Smooth muscle cell (in vitro differentiated cells): ENCODE data around the gene DIP2A. TPM values are rescaled to one million over a fixed set of nuclear protein-coding genes. Genes with fewer than 3 reads are reported as not detected.

ENCODE experiments used
- DNase-seq: peaks from one replicate; lab custom pipeline; 2025; ENCODE audit not compliant: unreplicated experiment; lab: John Stamatoyannopoulos, UW
- H2AFZ ChIP-seq: fragments of 200-600 bp; sonication (generic); 2 replicates; pipeline ENCODE4 v1.6.0; 2016; ENCODE audit warnings: antibody characterized with exemption, low read depth, mild to moderate bottlenecking
- H3F3A ChIP-seq: fragments of 200-600 bp; sonication (generic); 2 replicates; pipeline ENCODE4 v1.6.0; 2017; ENCODE audit warnings: antibody characterized with exemption, low read depth
- H3K27ac ChIP-seq: fragments of 200-600 bp; sonication (generic); 2 replicates; pipeline ENCODE4 v1.5.1; 2016; ENCODE audit warnings: low read depth, mild to moderate bottlenecking
- H3K27me3 ChIP-seq: fragments of 200-600 bp; sonication (generic); 2 replicates; pipeline ENCODE4 v1.6.1; 2016; ENCODE audit warnings: low read depth, mild to moderate bottlenecking
- H3K36me3 ChIP-seq: fragments of 200-600 bp; sonication (generic); 2 replicates; pipeline ENCODE4 v1.5.1; 2016; ENCODE audit warnings: low read depth
- H3K4me1 ChIP-seq: fragments of 200-600 bp; sonication (generic); 2 replicates; pipeline ENCODE4 v1.5.1; 2016; ENCODE audit warnings: low read depth
- H3K4me2 ChIP-seq: fragments of 200-600 bp; sonication (generic); 2 replicates; pipeline ENCODE4 v1.6.0; 2016; ENCODE audit warnings: mild to moderate bottlenecking
- H3K4me3 ChIP-seq: fragments of 200-600 bp; sonication (generic); 2 replicates; pipeline ENCODE4 v1.5.1; 2016; ENCODE audit warnings: mild to moderate bottlenecking
- H3K79me2 ChIP-seq: fragments of 200-600 bp; sonication (generic); 2 replicates; pipeline ENCODE4 v1.6.0; 2016; ENCODE audit warnings: low read depth, mild to moderate bottlenecking
- H3K9ac ChIP-seq: fragments of 200-600 bp; sonication (generic); 2 replicates; pipeline ENCODE4 v1.6.0; 2016; ENCODE audit warnings: low read depth
- H3K9me3 ChIP-seq: fragments of 200-600 bp; sonication (generic); replicated peaks from 2 replicates; pipeline ENCODE4 v1.5.1; 2016; ENCODE audit warnings: low read depth
- H4K20me1 ChIP-seq: fragments of 200-600 bp; sonication (generic); 2 replicates; pipeline ENCODE4 v1.6.0; 2016; ENCODE audit warnings: low read depth
- CTCF ChIP-seq: fragments of 200-600 bp; sonication (generic); IDR thresholded peaks from 2 replicates; pipeline ENCODE4 v1.5.1; 2017; ENCODE audit warnings: borderline replicate concordance, mild to moderate bottlenecking, antibody characterized with exemption; ENCODE audit not compliant: insufficient read depth, poor library complexity, severe bottlenecking
- WGBS: methylation state at CpG from one replicate; pipeline ENCODE4 v1.1.7; 2016; ENCODE audit warnings: low lambda C conversion rate; 5-methylcytosine and 5-hydroxymethylcytosine counted together
- polyA plus RNA-seq: library from polyadenylated mRNA; unstranded; fragments of >200 nt; fragmentation: Nextera tagmentation; extraction: Ambion mirVana; gene quantifications from 2 replicates; pipeline ENCODE4 v1.2.1, GENCODE V29; 2016
- total RNA-seq: library from RNA; depleted of rRNA; stranded (reverse); fragments of >200 nt; gene quantifications from 2 replicates; pipeline ENCODE4 v1.2.3, GENCODE V29; 2014

Gene DIP2A
- total and polyA plus RNA-seq, 2 experiments from 2014 or later, result 11.5 to 24.8 TPM

- Histone ChIP-seq H3K36me3 (no peaks in the 10 kb centered on the region), H3K27ac (no peak overlapping the region), H3K27me3 (no peaks in the 10 kb centered on the region), H3F3A (no peaks in the 10 kb centered on the region), H3K4me1 (no peaks in the 10 kb centered on the region), H3K79me2 (no peaks in the 10 kb centered on the region), H2AFZ (no peak overlapping the region), H3K9me3 (no peaks in the 10 kb centered on the region), H4K20me1 (no peaks in the 10 kb centered on the region), H3K4me2 (no peak overlapping the region), H3K4me3 (no peak overlapping the region), H3K9ac (no peak overlapping the region)
- no peak for DNase-seq
- 96% methylated on average over 11 of the region's 11 CpGs for WGBS
- no peak for TF ChIP-seq CTCF
Measured at GRCh38 chr21:46538851-46539666, 80.4 kb downstream of the DIP2A start.

GRCh38 chr21:46540087-46540710 is 81.5 kb downstream of the DIP2A start:
- H3K79me2 ChIP-seq, result no peaks in the 10 kb centered on the region
- H3F3A ChIP-seq, result no peaks in the 10 kb centered on the region
- no peak overlapping the region for H3K4me3 ChIP-seq
- no peak for TF ChIP-seq CTCF
- no peaks in the 10 kb centered on the region for H3K36me3 ChIP-seq
- H3K9ac ChIP-seq, result no peak overlapping the region
- WGBS, result 97% methylated on average over 11 of the region's 11 CpGs
- DNase-seq, result no peak
- H4K20me1 ChIP-seq, result no peaks in the 10 kb centered on the region
- H3K9me3 ChIP-seq, result no peaks in the 10 kb centered on the region
- H2AFZ ChIP-seq, result no peak overlapping the region
- H3K27ac ChIP-seq, result no peak overlapping the region
- no peak overlapping the region for H3K4me2 ChIP-seq
- H3K27me3 ChIP-seq, result no peaks in the 10 kb centered on the region
- H3K4me1 ChIP-seq, result no peaks in the 10 kb centered on the region

- Histone ChIP-seq H3K9ac (no peak overlapping the region), H3K4me3 (no peak overlapping the region), H3K4me1 (no peaks in the 10 kb centered on the region), H3K36me3 (no peaks in the 10 kb centered on the region), H3F3A (no peaks in the 10 kb centered on the region), H3K79me2 (no peaks in the 10 kb centered on the region), H3K27me3 (no peaks in the 10 kb centered on the region), H3K27ac (no peak overlapping the region), H3K4me2 (no peak overlapping the region), H2AFZ (no peak overlapping the region), H4K20me1 (no peaks in the 10 kb centered on the region), H3K9me3 (no peaks in the 10 kb centered on the region)
- no peak for TF ChIP-seq CTCF
- 97% methylated on average over 8 of the region's 8 CpGs for WGBS
- DNase-seq, result no peak
Measured at GRCh38 chr21:46542588-46543124, 84.0 kb downstream of the DIP2A start.
